Measurements from ENCODE around the gene CCDC7.

GRCh38 chr10:32540691-32541470 is 94.9 kb downstream of the CCDC7 start:
- TF ChIP-seq CTCF (IDR thresholded peaks at IDR 0.05), result no peak
- TF ChIP-seq POLR2A (IDR thresholded peaks at IDR 0.05), result no peak

Measured in Peyer's patch (tissue), 4 donors.